Measurements from ENCODE around the gene PKIB. TPM values are rescaled to one million over a fixed set of nuclear protein-coding genes. Genes with fewer than 3 reads are reported as not detected.

The PKIB gene
- total RNA-seq, 1 donor from 2014 or later, result 202 TPM

- Histone ChIP-seq H3K9ac (no peak overlapping the region), H4K20me1 (ENCODE audit: low read depth) (no peaks in the 10 kb centered on the region), H3K79me2 (ENCODE audit: low read depth) (no peaks in the 10 kb centered on the region), H2AFZ (replicated peaks) (no peak overlapping the region), H3F3A (ENCODE audit: low read depth) (no peaks in the 10 kb centered on the region), H3K4me2 (no peak overlapping the region), H3K36me3 (peaks cover 6% of the 10 kb centered on the region), H3K4me3 (no peak overlapping the region), H3K27ac (no peak overlapping the region), H3K27me3 (no peaks in the 10 kb centered on the region), H3K4me1 (no peaks in the 10 kb centered on the region), H3K9me3 (ENCODE audit: low read depth) (no peaks in the 10 kb centered on the region)
- TF ChIP-seq EZH2 (IDR thresholded peaks at IDR 0.05) (no peak), CTCF (IDR thresholded peaks at IDR 0.05) (no peak), EZH2phosphoT487 (IDR thresholded peaks at IDR 0.05) (no peak)
- peaks cover 2% of the 10 kb centered on the region for H3K36me3 Mint-ChIP-seq
- no peaks in the 10 kb centered on the region for H3K27me3 Mint-ChIP-seq (ENCODE audit: insufficient read depth, low read depth)
- no peaks in the 10 kb centered on the region for H3K9me3 Mint-ChIP-seq
- H3K4me3 Mint-ChIP-seq, result no peak overlapping the region
- H3K27ac Mint-ChIP-seq, result no peak overlapping the region
- DNase-seq (ENCODE audit: low spot score), result no peak
- H3K4me1 Mint-ChIP-seq, result no peaks in the 10 kb centered on the region
These were observed 66.5 kb downstream of the PKIB start for GRCh38 chr6:122676688-122677087.

- H3K79me2 ChIP-seq (ENCODE audit: low read depth), result no peaks in the 10 kb centered on the region
- TF ChIP-seq EZH2 (IDR thresholded peaks at IDR 0.05), result no peak
- no peak for TF ChIP-seq EZH2phosphoT487 (IDR thresholded peaks at IDR 0.05)
- TF ChIP-seq CTCF (IDR thresholded peaks at IDR 0.05), result no peak
- no peaks in the 10 kb centered on the region for H3K4me1 ChIP-seq
- H3K4me2 ChIP-seq, result no peak overlapping the region
- Mint-ChIP-seq H3K27me3 (ENCODE audit: insufficient read depth, low read depth) (no peaks in the 10 kb centered on the region), H3K27ac (no peak overlapping the region), H3K9me3 (no peaks in the 10 kb centered on the region), H3K4me3 (no peak overlapping the region), H3K4me1 (no peaks in the 10 kb centered on the region), H3K36me3 (peaks cover 2% of the 10 kb centered on the region)
- no peak overlapping the region for H2AFZ ChIP-seq (replicated peaks)
- H3K9ac ChIP-seq, result no peak overlapping the region
- H3K27me3 ChIP-seq, result no peaks in the 10 kb centered on the region
- peaks cover 6% of the 10 kb centered on the region for H3K36me3 ChIP-seq
- H3F3A ChIP-seq (ENCODE audit: low read depth), result no peaks in the 10 kb centered on the region
- no peak for DNase-seq (ENCODE audit: low spot score)
- H4K20me1 ChIP-seq (ENCODE audit: low read depth), result no peaks in the 10 kb centered on the region
- H3K27ac ChIP-seq, result no peak overlapping the region
- no peak overlapping the region for H3K4me3 ChIP-seq
- no peaks in the 10 kb centered on the region for H3K9me3 ChIP-seq (ENCODE audit: low read depth)
These were observed 67.2 kb downstream of the PKIB start for GRCh38 chr6:122677406-122677805.

- H3K4me3 Mint-ChIP-seq, result no peak overlapping the region
- no peak overlapping the region for H3K27ac Mint-ChIP-seq
- H3K9ac ChIP-seq, result no peak overlapping the region
- no peaks in the 10 kb centered on the region for H3K9me3 ChIP-seq (ENCODE audit: low read depth)
- H3K4me2 ChIP-seq, result no peak overlapping the region
- H3K4me1 ChIP-seq, result no peaks in the 10 kb centered on the region
- TF ChIP-seq CTCF (IDR thresholded peaks at IDR 0.05), result no peak
- peaks cover 2% of the 10 kb centered on the region for H3K27me3 Mint-ChIP-seq (ENCODE audit: insufficient read depth, low read depth)
- no peak overlapping the region for H3K27ac ChIP-seq
- no peak overlapping the region for H3K4me3 ChIP-seq
- H3K79me2 ChIP-seq (ENCODE audit: low read depth), result no peaks in the 10 kb centered on the region
- no peaks in the 10 kb centered on the region for H3K4me1 Mint-ChIP-seq
- peaks cover 6% of the 10 kb centered on the region for H3K36me3 ChIP-seq
- no peaks in the 10 kb centered on the region for H3F3A ChIP-seq (ENCODE audit: low read depth)
- peaks cover 2% of the 10 kb centered on the region for H3K36me3 Mint-ChIP-seq
- no peaks in the 10 kb centered on the region for H3K9me3 Mint-ChIP-seq
- DNase-seq (ENCODE audit: low spot score), result no peak
- H2AFZ ChIP-seq (replicated peaks), result no peak overlapping the region
- no peaks in the 10 kb centered on the region for H3K27me3 ChIP-seq
- H4K20me1 ChIP-seq (ENCODE audit: low read depth), result no peaks in the 10 kb centered on the region
These were observed 68.6 kb downstream of the PKIB start for GRCh38 chr6:122678841-122679240.

GRCh38 chr6:122681705-122682104, 71.5 kb downstream of the PKIB start:
- no peaks in the 10 kb centered on the region for H3K9me3 Mint-ChIP-seq
- TF ChIP-seq EZH2phosphoT487 (IDR thresholded peaks at IDR 0.05), result no peak
- no peak for TF ChIP-seq CTCF (IDR thresholded peaks at IDR 0.05)
- no peak for TF ChIP-seq EZH2 (IDR thresholded peaks at IDR 0.05)

More at GRCh38 chr6:122681705-122682104, 71.5 kb downstream of the PKIB start:
- no peaks in the 10 kb centered on the region for H3F3A ChIP-seq (ENCODE audit: low read depth)
- Mint-ChIP-seq H3K4me3 (no peak overlapping the region), H3K27ac (no peak overlapping the region), H3K27me3 (ENCODE audit: insufficient read depth, low read depth) (peaks cover 2% of the 10 kb centered on the region), H3K4me1 (no peaks in the 10 kb centered on the region), H3K36me3 (peaks cover 2% of the 10 kb centered on the region)
- H3K79me2 ChIP-seq (ENCODE audit: low read depth), result no peaks in the 10 kb centered on the region
- no peak for DNase-seq (ENCODE audit: low spot score)
- no peak overlapping the region for H3K4me3 ChIP-seq
- H3K27me3 ChIP-seq, result no peaks in the 10 kb centered on the region
- H3K9ac ChIP-seq, result no peak overlapping the region
- H3K36me3 ChIP-seq, result no peaks in the 10 kb centered on the region
- no peaks in the 10 kb centered on the region for H3K4me1 ChIP-seq
- H3K4me2 ChIP-seq, result no peak overlapping the region
- H2AFZ ChIP-seq (replicated peaks), result no peak overlapping the region
- no peak overlapping the region for H3K27ac ChIP-seq
- no peaks in the 10 kb centered on the region for H4K20me1 ChIP-seq (ENCODE audit: low read depth)
- no peaks in the 10 kb centered on the region for H3K9me3 ChIP-seq (ENCODE audit: low read depth)

Measured in neural progenitor cell (in vitro differentiated cells).